PC-9 (cell line): Measurements from ENCODE around the gene ACBD3. TPM values are rescaled to one million over a fixed set of nuclear protein-coding genes. Genes with fewer than 3 reads are reported as not detected.
A peak's percentile ranks its signal among the peaks of the same experiment; 100 is the strongest.

Source experiments
- BruUV-seq: library from RNA; stranded (reverse); fragments of 400-500 nt; replicated peaks from 2 replicates; lab custom pipeline; 2021; lab: Mats Ljungman, UMichigan
- CTCF ChIA-PET: fragments of 300-600 bp; sonication (Branson Sonifier 250); formaldehyde crosslinking; loops from one replicate; lab custom pipeline; 2022; ENCODE audit warnings: antibody characterized with exemption; lab: Charles Lee
- POLR2A ChIA-PET: fragments of 300-600 bp; sonication (Branson Sonifier 250); formaldehyde crosslinking; loops from one replicate; lab custom pipeline; 2022; ENCODE audit warnings: antibody characterized with exemption; ENCODE audit not compliant: unreplicated experiment; lab: Charles Lee
- DNase-seq, 2 experiments: peaks; one replicate each; pipeline versions ENCODE4 v3.0.0 to v3.0.0-alpha.2; 2015 to 2022; ENCODE audit warnings: mixed read lengths in 1 of 2
- H2AFZ ChIP-seq: fragments of 200-600 bp; sonication (generic); 2 replicates; pipeline ENCODE4 v1.8.1; 2017; ENCODE audit warnings: antibody characterized with exemption
- H3F3A ChIP-seq: fragments of 200-600 bp; sonication (generic); 2 replicates; pipeline ENCODE4 v1.8.1; 2017; ENCODE audit warnings: antibody characterized with exemption, mild to moderate bottlenecking, low read depth; ENCODE audit not compliant: insufficient read depth
- H3K27ac ChIP-seq: fragments of 200-600 bp; sonication (generic); 2 replicates; pipeline ENCODE4 v1.6.1; 2016; ENCODE audit warnings: mixed run types
- H3K27me3 ChIP-seq: fragments of 200-600 bp; sonication (generic); 2 replicates; pipeline ENCODE4 v1.6.1; 2016; ENCODE audit warnings: low read depth, mixed run types; ENCODE audit not compliant: insufficient read depth
- H3K36me3 ChIP-seq: fragments of 200-600 bp; sonication (generic); 2 replicates; pipeline ENCODE4 v1.6.1; 2016; ENCODE audit warnings: low read depth, mixed run types
- H3K4me1 ChIP-seq: fragments of 200-600 bp; sonication (generic); replicated peaks from 2 replicates; pipeline ENCODE4 v1.6.1; 2016; ENCODE audit warnings: mixed run types; ENCODE audit not compliant: insufficient read depth
- H3K4me2 ChIP-seq: fragments of 200-600 bp; sonication (generic); 2 replicates; pipeline ENCODE4 v1.6.1; 2017; ENCODE audit warnings: mixed run types
- H3K4me3 ChIP-seq: fragments of 200-600 bp; sonication (generic); 2 replicates; pipeline ENCODE4 v1.6.1; 2016; ENCODE audit warnings: mixed run types
- H3K79me2 ChIP-seq: fragments of 200-600 bp; sonication (generic); 2 replicates; pipeline ENCODE4 v1.6.1; 2017; ENCODE audit warnings: low read depth, mixed run types
- H3K9me2 ChIP-seq: fragments of 200-600 bp; sonication (generic); 2 replicates; pipeline ENCODE4 v1.8.1; 2017; ENCODE audit warnings: mild to moderate bottlenecking; ENCODE audit not compliant: insufficient read depth
- H3K9me3 ChIP-seq: fragments of 200-600 bp; sonication (generic); 2 replicates; pipeline ENCODE4 v1.8.1; 2016; ENCODE audit warnings: low read depth; ENCODE audit not compliant: insufficient read depth
- H4K20me1 ChIP-seq: fragments of 200-600 bp; sonication (generic); 2 replicates; pipeline ENCODE4 v1.8.1; 2017; ENCODE audit not compliant: insufficient read depth
- CTCF ChIP-seq: fragments of 200-600 bp; sonication (generic); conservative IDR thresholded peaks from 2 replicates; pipeline ENCODE4 v1.6.1; 2017; ENCODE audit warnings: mixed run types, antibody characterized with exemption, mild to moderate bottlenecking, moderate library complexity
- EZH2 ChIP-seq: fragments of 200-600 bp; sonication (generic); IDR thresholded peaks from 2 replicates; pipeline ENCODE4 v1.8.0; 2017; ENCODE audit warnings: antibody characterized with exemption, low read depth
- intact Hi-C: fragments of 100-400 bp; cut with micrococcal nuclease; formaldehyde crosslinking; loops from one replicate; pipeline ENCODE4 v1.10.0; 2022; ENCODE audit not compliant: unreplicated experiment
- total RNA-seq: library from RNA; stranded (reverse); gene quantifications from 2 replicates; pipeline ENCODE4 v1.2.3, GENCODE V29; 2021

ACBD3 gene
- total RNA-seq, 1 experiment from 2014 or later = 46.4 TPM

- TSS peak; percentile 9 for BruUV-seq
- Histone ChIP-seq H3K4me3 (peak overlapping the region; percentile 79; the same call in 1 of the 2 replicates), H4K20me1 (no peaks in the 10 kb centered on the region), H3K27me3 (no peaks in the 10 kb centered on the region), H3K36me3 (no peaks in the 10 kb centered on the region), H3K79me2 (no peaks in the 10 kb centered on the region), H3K4me1 (peaks cover 26% of the 10 kb centered on the region), H3K4me2 (peak overlapping the region; percentile 96; the same call in 1 of the 2 replicates), H2AFZ (no peak overlapping the region), H3F3A (peaks cover 22% of the 10 kb centered on the region; the same call in 1 of the 2 replicates), H3K9me2 (no peaks in the 10 kb centered on the region), H3K27ac (no peak overlapping the region), H3K9me3 (no peaks in the 10 kb centered on the region)
- TF ChIP-seq CTCF (no peak), EZH2 (no peak)
- ChIA-PET POLR2A (no interaction called here), CTCF (interaction anchor here (1.1 to 1.6 kb wide), 2 partner anchors 10 to 56 kb away, joined by 3 to 16 read pairs; no protein-coding TSS in a partner anchor)
- no peak for DNase-seq
- intact Hi-C loops = loop anchor here (5.0 kb wide), 1 partner anchor 644 kb away; no protein-coding TSS in a partner anchor
Measured at GRCh38 chr1:226121049-226121586, 65.4 kb downstream of the ACBD3 start.

- Histone ChIP-seq H3K79me2 (no peaks in the 10 kb centered on the region), H3K9me2 (no peaks in the 10 kb centered on the region), H4K20me1 (no peaks in the 10 kb centered on the region), H3K27me3 (no peaks in the 10 kb centered on the region), H3K4me3 (no peak overlapping the region), H2AFZ (no peak overlapping the region), H3K9me3 (no peaks in the 10 kb centered on the region), H3K4me2 (no peak overlapping the region), H3F3A (peaks cover 22% of the 10 kb centered on the region; the same call in 1 of the 2 replicates), H3K4me1 (peaks cover 26% of the 10 kb centered on the region), H3K36me3 (no peaks in the 10 kb centered on the region), H3K27ac (no peak overlapping the region)
- TF ChIP-seq EZH2 = no peak
- TF ChIP-seq CTCF = no peak
- POLR2A ChIA-PET = interaction anchor here (0.8 kb wide), 1 partner anchor 55 kb away, joined by 5 read pairs; no protein-coding TSS in a partner anchor
- CTCF ChIA-PET = interaction anchor here (0.5 to 1.6 kb wide), 3 partner anchors 10 to 55 kb away, joined by 3 to 16 read pairs (median 3); no protein-coding TSS in a partner anchor
- intact Hi-C loops = loop anchor here (5.0 kb wide), 1 partner anchor 643 kb away; no protein-coding TSS in a partner anchor
- DNase-seq = no peak
- BruUV-seq = no TSS peak
Measured at GRCh38 chr1:226120398-226120797, 66.1 kb downstream of the ACBD3 start.

- no peak overlapping the region for H3K27ac ChIP-seq
- intact Hi-C loops = no loop called here
- no peaks in the 10 kb centered on the region for H3K79me2 ChIP-seq
- TF ChIP-seq CTCF (no peak), EZH2 (no peak)
- no peak overlapping the region for H3K4me3 ChIP-seq
- H3K9me3 ChIP-seq = no peaks in the 10 kb centered on the region
- H2AFZ ChIP-seq = no peak overlapping the region
- no peaks in the 10 kb centered on the region for H3K36me3 ChIP-seq
- no peaks in the 10 kb centered on the region for H4K20me1 ChIP-seq
- DNase-seq = no peak
- no peaks in the 10 kb centered on the region for H3K27me3 ChIP-seq
- H3K4me2 ChIP-seq = no peak overlapping the region
- H3F3A ChIP-seq = peaks cover 16% of the 10 kb centered on the region; the same call in 1 of the 2 replicates
- H3K9me2 ChIP-seq = no peaks in the 10 kb centered on the region
- POLR2A ChIA-PET = interaction anchor here (0.6 kb wide), 1 partner anchor 1342 kb away, joined by 6 read pairs; no protein-coding TSS in a partner anchor
- CTCF ChIA-PET = no interaction called here
- BruUV-seq = no TSS peak
- peaks cover 17% of the 10 kb centered on the region for H3K4me1 ChIP-seq
Measured at GRCh38 chr1:226119169-226119568, 67.4 kb downstream of the ACBD3 start.
